ENCODE measurements around the gene POLN.

POLN gene

DNA sequence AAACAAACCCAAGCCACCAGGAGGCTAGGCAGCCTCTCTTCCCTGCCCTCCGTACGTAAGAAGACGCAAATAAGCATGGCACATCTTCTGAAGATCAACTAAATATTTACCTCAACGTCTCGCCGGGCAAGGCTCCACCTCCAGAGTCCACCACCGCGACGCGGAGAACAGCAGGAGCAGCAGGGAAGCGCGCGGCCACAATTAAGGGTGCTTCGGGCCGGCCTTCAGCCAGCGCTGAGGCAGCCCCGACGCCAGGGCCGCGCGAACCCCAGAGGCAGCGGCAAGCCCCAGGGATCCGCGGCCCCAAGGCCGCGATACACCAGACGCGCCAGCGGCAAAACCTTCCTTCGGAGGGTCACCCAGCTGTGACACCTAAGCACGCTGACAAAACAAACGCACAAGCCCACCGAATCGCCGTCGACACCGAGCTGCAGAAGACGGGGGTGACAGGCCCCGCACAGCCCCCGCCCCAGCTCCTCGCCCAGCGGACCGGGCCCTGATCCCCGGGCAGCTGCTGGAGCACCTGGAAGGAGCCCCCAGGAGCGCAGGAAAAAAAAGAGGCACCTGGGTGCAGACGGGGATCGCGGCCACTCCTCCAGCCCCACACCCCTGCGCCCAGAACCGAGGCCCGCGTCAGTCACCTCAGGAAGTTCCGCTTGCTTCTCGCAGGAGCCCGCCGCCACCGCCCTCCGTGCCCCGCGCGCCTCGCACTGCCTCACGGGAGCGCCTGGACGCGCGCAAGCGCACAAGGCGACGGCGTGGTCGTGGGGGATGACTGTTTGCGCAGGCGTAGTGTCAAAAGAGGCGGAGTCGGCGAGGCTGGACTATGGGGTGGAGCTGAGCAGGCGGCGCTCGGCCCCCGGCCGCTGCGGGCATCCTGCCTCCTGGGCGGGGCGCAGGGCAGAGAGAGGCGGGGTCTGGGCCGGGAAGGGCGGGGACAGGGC lies at the start of gene POLN, which contains the start of gene HAUS3:
POLN (minus strand) TSS at position 712 of the 944 bp plus-strand sequence. CDS start 12,890 bp downstream, outside the sequence.
HAUS3 (minus strand) TSS at position 712 of the 944 bp plus-strand sequence. CDS start 1,175 bp downstream, outside the sequence.
- peak; percentile 98 to 99 (median 98) for DNase-seq

DNA sequence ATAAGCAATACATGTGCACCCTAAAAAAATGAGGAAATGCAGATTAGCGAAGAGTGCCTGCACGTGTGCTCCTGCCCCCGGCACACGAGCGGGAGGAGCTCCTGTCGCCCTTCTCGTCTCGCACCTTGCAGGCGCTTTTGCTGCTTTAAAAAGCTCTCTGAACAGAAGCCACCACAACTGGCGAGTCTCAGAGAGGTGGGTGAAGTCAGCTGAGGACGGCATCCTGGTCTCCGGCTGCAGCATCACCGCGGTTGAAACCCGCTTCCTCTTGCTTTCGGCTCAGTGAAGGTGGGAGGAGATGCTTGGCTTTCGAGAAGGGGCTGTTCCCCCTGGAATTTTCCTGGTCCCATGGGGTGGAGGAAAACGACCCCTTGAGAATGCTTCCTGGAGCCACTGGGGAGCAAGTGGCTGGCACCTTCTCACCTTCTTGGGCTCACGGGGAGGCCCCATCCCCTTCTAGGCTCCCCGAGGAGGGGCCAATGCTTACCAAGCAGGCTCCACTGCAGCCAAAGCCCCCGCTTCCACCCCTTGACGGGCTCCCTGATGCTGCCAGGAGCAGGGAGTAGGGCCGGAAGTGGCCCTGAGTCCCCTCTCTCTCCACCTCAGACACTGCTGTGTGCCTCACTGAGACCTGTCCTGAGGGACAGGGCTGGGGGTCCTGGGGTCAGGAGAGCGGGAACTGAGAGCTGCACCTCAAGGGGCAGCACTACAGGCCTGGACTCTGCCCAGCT lies 49.2 kb upstream of the POLN start:
- peak; percentile 35 to 86 (median 72) for DNase-seq

DNA sequence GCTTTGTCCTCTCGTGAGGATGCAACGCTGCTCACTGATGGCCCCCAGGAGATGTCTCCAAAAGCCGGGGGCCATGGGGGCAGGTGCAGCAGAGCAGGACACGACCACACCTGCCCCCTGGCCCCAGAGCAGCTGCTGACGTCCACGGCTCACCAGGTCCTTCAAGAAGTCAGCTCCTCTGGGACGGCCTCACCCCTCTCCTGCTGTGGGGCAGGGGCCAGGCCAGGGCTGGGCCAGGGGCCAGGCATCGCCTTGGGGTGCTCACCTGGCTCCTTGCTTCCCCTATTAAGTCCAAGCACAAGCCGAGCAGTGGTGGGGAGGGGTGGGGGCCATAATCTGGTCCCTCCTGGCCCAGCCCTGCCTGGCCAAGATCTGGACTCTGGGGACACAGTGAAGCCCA lies 48.6 kb upstream of the POLN start:
- no peak for DNase-seq

DNA sequence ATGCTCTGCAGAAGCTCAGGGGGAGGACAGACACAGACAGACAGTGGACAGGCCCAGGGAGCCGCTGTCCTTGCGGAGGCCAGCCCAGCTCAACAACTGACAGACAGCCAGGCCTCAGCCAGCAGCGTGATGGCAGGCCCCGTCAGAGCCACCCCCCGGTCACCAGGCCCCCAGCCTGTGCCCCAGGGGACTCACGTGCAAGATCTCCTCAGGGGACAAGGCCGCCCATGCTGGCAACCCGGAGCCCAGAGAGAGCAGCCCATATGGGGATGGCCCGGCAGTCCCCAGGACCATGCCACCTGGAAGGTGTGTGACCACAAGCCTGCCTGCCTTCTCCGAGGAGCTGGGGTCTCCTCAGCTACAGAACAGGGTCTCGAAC lies 48.0 kb upstream of the POLN start:
- DNase-seq = no peak

DNA sequence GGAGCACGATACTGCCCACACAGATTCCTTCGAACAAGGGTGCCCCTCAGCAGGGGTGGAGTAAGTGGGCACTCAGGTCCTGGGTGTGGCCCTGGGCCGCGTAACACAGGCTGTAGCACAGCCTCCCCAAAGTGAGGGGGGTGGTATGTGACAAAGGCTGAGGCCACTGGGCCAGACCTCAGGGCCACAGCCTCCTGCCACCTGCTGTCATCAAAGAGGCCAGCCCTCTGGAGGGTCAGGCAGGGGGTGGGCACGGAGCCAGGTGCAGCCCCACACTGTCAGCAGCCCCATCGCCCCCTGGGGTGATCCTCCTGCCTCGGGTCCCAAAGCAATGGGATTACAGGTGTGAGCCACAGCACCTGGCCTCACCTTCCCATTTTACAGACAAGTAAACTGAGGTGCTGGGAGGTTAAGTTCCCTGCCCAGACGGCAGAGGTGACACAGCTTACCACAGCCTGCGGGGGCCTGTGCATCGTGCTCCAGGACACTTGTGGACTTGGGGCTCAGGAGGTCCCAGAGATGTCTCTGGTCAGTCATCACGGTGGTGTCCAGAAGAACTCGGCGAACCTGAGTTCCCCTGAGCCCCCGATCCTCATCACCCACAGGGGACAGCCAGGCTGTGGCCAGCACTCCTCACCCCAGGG lies 47.5 kb upstream of the POLN start:
- DNase-seq = no peak

DNA sequence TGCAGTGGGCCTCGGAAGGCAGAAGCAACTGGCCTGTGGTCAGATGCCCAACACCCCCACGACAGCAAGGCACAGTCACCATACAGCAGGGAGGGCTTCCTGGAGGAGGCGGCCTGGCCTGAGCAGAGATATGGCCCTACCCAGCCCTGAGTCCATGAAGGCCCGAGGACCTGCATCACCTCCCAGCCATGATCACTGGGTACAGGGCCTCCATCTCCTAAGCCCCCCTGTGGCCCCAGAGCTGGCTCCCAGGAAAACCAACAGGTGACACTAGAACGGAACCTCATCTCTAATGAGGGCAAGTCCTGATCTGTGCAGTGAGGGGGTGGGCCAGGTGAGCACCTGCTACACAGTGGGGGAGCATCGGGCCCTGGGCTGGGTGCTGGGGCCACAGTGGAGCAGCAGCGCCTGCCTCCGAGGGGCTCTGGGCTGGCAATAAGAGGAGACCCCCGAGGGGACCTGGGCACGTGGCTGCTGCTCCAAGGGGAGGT lies 46.2 kb upstream of the POLN start:
- no peak for DNase-seq

DNA sequence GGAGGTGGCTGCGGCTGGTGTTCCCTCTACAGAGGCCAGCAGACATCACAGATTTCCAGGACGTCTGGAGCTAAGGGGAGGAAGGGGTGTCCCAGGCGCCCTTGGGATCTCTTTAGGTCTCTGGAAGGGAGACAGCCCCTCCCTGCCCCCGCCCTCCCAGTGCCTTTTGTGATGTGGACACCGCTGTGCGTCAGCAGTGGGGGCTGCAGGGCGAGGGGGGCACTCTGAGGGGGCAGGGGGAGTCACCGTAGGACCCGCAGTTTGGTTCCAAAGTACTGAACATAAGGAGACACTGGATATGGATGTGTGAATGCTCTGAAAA lies 45.6 kb upstream of the POLN start:
- DNase-seq = no peak

DNA sequence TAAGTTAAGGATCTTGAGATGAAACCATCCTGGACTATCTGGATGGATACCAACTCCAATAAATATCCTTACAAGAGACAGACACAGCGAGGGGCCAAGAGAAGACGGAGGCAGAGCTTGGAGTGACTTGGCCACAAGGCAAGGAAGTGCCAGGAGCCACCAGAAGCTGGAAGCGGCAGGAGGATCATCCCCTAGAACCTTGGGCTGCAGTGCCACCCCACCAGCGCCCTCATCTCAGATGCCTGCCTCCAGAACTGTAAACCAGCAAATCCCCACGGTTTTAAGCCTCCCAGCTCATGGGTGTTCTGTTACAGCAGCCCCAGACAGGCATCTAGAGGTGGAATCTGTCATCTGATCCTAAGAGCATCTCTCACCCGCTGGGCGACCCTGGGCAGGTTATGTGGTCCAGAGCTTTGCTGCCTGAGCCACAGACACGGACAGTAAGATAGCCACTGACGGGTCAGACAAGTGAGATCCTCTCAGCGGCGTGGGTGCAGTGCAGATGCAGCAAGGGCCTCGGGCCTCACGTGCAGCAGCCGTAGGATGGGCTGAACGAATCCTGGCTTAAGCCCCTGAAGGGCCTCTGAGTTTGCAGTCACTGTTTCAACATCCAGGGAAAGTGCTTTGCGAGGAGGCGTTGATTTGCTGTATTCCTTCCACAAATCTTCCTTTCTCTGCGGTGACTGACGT lies 45.1 kb upstream of the POLN start:
- no peak for DNase-seq

DNA sequence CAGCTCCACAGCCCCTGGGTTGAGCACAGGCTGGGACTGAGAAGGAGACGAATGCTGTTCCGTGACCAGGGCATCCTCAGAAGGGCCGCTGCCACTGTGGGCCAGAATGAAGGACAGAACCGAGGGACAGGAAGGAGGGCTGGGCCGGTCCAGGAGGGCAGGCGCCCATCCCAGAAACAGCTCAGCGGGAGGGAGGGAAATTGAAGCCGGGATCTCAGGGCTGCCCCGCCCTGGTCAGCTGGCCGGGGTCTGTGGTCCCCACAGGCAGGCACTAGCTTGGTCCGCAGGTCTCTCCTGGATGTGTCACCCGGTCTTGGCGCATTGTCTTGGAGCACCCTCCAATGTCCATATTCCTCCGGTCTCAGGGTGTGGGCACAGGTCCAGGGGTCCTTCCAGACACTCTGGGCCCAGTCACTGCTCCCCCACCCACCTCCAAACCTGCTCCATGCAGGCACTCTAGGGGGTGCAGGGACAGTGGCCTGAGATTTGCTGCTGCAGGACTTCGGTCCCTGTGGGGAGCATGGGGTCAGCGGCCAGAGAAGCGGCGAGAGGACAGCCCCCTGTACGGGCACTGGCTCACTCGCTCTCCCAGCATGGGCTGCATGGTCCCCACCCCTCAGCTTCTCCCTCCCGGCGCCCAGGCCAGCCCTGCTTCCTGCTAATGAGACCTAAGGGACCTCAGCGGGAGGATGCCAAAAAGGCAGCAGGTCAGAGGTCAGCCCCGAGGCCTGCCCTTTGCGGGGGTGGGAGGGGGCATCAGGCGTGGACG lies 43.9 kb upstream of the POLN start:
- no peak for DNase-seq

DNA sequence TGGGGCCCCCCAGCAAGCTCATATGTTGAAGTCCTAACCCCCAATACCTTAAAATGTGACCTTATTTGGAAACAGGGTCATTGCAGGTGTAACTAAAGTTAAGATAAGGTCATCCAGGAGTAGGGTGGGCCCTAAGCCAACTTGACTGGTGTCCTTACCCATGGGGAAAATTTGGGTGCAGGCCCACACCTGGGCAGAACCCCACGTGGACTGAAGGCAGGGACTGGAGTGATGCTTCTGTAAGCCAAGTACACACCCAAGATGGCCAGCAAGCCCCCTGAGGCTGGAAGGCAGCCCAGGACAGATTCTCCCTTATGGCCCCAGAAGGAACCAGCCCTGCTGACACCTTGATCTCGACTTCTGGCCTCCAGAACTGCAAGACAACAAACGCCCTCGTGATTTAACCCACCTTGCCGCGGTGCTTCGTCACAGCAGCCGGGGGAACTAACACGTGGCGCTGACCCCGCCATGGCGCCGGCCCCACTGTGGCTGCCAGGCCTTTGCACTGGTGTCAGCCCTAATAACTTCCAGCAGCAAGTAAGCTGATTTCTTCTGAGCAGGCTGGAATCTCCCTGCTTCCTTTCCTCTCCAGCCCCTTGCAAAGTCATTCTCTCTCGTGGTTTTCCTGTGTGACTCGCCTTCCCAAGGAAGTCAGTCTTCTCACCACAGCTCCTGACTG lies 43.2 kb upstream of the POLN start:
- DNase-seq = no peak

DNA sequence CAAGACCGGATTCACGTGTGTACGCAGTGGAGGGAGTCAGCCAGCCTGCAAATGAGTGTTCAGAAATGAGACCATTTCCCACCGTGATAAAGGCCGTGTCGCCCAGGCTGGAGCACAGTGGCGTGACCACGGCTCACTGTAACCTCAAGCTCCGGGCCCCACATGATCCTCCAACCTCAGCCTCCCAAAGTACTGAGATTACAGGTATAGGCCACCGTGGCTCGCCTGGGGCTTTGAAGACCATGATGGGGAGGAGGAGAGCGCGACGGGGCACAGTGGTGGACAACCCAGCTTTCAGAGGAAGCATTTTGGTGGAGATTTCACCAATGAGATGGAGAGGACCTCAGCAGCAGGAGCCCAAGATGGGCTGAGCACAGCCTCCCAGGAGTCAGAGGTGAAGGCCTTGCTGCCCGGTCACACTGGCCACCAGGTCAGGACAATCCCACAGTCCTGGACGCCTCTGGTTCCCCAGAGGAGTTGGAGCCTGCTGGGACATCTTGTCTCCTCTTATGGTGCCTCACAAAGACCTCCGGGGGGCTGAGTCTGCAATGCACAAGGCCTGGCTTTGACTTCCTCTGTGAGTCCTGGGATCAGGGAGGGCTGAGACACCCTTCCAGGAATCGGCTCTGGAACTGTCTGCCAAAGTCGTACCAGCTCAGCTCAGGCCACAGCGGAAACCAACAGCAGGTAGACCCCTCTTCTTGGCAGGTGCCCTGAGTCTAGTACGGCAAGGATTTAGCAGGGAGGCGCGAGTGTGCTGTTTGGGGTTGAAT lies 42.4 kb upstream of the POLN start:
- DNase-seq = no peak

DNA sequence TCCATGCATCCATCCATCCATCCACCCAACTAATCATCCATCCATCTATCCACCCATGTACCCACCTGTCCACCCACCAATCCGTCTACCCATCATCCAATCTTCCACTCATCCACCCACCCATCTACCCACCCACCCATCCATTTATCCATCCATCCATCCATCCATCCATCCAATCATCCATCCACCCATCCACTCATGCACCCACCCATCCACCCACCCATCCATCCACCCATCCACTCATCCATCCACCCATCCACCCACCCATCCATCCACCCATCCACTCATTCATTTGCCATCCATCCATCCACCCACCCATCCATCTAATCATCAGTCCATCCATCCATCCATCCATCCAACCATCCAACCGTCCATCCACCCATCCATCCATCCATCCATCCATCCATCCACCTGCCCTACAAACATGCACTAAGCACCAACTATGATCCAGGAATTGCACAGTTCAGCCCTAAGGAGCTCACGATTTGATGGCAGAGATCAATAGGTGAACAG lies 41.3 kb upstream of the POLN start:
- no peak for DNase-seq

DNA sequence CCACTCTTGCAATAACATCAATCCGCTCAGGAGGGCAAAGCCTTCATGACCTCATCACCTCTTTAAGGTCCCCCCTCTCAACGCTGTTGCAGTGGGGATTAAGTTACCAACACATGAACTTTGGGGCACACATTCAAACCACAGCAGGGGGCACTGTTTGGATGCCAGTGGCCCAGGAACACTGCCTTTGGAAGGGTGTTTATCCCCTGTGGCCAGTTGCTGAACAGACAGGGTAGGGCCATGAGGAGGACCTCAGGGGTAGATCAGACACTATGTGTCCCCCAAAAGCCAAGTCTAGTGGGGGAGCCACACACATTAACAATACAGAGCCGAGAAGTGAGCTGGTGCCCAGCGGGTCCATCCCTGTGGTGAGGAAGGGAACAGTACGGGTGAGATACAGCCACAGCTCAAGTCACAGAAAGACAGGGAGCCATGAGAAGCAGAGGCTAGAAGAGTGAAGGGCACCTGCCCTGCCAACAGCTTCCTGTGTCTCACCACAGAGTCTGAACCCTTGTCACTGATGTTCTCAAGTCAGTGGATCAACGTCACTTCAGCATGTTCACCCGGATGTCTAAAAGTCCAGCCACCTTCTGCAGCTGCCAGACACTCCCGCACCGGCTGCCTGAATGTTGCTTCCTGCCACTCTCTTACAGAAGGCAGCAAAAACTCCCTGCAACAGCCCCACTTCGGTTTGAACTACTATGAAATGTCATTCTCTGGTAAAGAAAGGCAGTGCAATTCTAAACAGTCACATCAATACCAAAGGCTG lies 39.8 kb upstream of the POLN start:
- DNase-seq = peak; percentile 76 to 96 (median 88)

DNA sequence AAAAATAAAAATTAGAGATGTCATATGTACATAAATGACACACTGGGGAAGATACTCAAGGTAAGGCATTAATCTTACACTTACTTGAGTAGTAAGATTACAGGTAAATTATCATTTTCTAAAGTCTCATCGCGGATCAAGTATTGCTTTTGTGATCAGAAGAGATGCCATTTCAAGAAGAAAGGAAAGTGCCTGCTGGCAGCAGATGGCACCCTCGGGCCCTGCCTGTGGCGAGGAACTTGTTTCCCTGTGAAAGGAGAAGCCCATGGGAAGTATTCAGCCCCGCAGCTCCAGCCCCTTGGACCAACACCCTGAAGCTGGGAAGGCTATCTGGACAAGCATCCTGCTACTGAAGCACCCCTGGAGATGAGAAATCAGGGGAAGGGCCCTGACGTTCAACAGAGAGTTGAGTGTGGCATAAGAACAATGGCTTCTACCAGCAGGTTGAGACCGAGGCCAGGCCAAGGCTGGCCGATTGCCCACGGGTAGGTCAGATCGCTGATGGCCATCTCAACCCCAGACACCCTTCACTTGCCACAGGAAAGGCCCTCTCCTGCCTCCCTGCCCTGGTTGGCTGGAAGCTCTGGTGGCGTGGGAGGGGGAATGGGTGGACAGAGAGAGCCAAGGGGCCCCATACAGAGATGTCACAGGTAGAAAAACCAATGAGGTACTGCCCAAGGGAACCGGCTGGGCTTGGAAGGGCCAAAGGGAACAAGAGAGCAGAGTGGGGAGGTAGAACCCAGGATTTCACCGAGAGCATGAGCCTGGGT lies 38.8 kb upstream of the POLN start:
- DNase-seq = peak in 1 of 6 experiments; percentile 16

DNA sequence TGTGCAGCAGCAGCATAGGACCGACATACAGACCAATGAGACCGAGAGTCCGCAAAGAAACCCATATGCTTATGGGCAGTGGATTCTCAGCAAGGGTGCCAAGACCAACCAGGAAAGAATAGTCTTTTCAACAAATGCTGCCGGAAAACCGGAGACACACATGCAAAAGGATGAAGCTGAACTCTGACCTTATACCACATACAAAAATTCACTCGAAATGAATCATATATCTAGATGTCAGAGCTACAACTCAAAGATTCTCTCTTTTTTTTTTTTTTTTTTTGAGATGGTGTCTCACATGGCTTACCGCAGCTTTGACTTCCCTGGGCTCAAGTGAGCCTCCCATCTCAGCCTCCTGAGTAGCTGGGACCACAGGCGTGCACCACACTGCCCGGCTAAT lies 36.0 kb upstream of the POLN start:
- no peak for DNase-seq

DNA sequence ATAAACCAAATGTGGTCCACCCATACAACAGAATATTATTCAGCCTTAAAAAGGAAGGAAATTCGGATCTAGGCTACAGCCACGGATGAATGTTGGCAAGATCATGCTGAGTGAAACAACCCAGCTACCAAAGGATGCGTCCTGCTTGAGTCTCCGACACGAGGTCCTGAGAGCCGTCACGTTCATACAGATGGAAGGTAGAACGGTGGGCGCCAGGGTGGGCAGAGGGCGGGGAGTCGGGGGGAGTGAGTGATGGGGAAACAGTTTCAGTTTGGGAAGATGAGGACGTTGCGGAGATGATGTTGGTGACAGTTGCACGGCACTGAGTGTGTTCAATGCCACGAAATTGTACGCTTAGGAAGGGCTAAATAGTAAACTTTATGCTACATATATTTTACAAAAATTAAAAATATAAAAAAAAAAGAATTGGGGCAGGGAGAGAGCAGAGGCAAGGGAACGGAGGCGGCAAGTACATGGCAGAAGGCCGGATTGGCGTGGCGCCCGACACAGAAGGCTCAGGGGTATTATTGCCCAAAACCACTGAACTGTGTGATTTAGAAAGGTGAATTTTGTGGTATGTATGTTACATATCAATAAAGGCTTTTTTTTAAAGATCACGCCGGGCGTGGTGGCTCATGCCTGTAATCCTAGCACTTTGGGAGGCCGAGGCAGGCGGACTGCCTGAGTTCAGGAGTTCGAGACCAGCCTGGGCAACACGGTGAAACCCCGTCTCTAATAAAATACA lies 34.8 kb upstream of the POLN start:
- no peak for DNase-seq

DNA sequence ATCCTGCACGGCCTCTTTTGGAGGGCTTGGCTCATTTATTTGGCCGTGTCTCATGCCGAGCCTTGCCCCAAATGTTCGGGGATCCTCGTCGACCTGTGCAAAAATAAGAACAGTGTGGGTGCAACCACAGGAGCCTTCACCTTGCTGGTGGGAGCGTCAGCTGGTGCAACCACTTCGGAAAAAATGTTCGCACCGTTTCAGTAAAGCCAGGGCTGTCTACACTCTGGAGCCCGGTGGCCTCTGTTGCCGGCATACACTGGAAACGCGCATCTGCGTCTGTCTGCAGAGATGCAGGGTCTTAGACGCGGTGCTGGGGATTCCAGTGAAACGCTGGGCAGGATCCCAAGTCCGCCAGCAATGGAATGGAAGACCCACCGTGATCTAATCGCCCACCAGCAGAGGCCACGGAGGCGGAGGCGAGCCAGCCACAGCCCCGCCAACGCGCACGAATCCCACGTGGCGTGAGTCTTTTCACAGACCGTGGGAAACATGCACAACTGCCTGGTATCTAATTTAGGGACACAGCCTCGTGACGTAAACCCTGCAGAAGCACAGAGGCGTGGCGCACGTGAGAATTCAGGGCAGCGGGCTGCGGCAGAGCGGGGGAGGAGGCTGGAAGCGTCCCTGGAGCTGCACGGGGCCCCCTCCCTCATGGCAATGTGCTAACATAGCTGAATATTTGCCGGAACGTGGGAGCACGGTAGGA lies 33.8 kb upstream of the POLN start:
- DNase-seq = no peak
